Mesendoderm (in vitro differentiated cells): Measurements from ENCODE around the gene MEGF6.

Experiments used
- DNase-seq: peaks from one replicate; pipeline ENCODE4 v3.0.0; 2013
- H2AK5ac ChIP-seq: 2 replicates; pipeline ENCODE4 v1.6.1; 2013; ENCODE audit warnings: low read length, inconsistent platforms
- H2BK120ac ChIP-seq: 2 replicates; pipeline ENCODE4 v1.6.1; 2013; ENCODE audit warnings: low read depth, mild to moderate bottlenecking, low read length, moderate library complexity, mixed read lengths
- H2BK15ac ChIP-seq: replicated peaks from 2 replicates; pipeline ENCODE4 v1.6.1; 2013; ENCODE audit warnings: low read depth, mild to moderate bottlenecking, moderate library complexity
- H2BK5ac ChIP-seq: 2 replicates; pipeline ENCODE4 v1.6.1; 2013; ENCODE audit warnings: low read length, inconsistent platforms
- H3K18ac ChIP-seq: 2 replicates; pipeline ENCODE4 v1.6.1; 2013; ENCODE audit warnings: mild to moderate bottlenecking, low read length, mixed read lengths
- H3K23ac ChIP-seq: one replicate; pipeline ENCODE4 v1.6.1; 2013; ENCODE audit warnings: low read length
- H3K27ac ChIP-seq: 2 replicates; pipeline ENCODE4 v1.5.1; 2013; ENCODE audit warnings: low read depth, mild to moderate bottlenecking, inconsistent platforms, low read length, moderate library complexity
- H3K27me3 ChIP-seq: 2 replicates; pipeline ENCODE4 v1.6.1; 2013; ENCODE audit warnings: low read length, control low read depth, mild to moderate bottlenecking, inconsistent platforms; ENCODE audit not compliant: insufficient read depth, poor library complexity
- H3K36me3 ChIP-seq: 2 replicates; pipeline ENCODE4 v1.6.1; 2013; ENCODE audit warnings: low read length, inconsistent platforms; ENCODE audit not compliant: control insufficient read depth, insufficient read depth
- H3K4ac ChIP-seq: one replicate; pipeline ENCODE4 v1.6.1; 2013; ENCODE audit warnings: low read depth, mild to moderate bottlenecking, low read length, moderate library complexity
- H3K4me1 ChIP-seq: 2 replicates; pipeline ENCODE4 v1.6.1; 2013; ENCODE audit warnings: low read depth, low read length, inconsistent platforms; ENCODE audit not compliant: control insufficient read depth
- H3K4me2 ChIP-seq: 2 replicates; pipeline ENCODE4 v1.6.1; 2013; ENCODE audit warnings: low read length
- H3K4me3 ChIP-seq: 2 replicates; pipeline ENCODE4 v1.5.1; 2013; ENCODE audit warnings: mild to moderate bottlenecking, low read length
- H3K56ac ChIP-seq: one replicate; pipeline ENCODE4 v1.6.1; 2013; ENCODE audit warnings: low read length
- H3K79me1 ChIP-seq: 2 replicates; pipeline ENCODE4 v1.6.1; 2013; ENCODE audit warnings: low read length, inconsistent platforms
- H3K79me2 ChIP-seq: 2 replicates; pipeline ENCODE4 v1.6.1; 2013; ENCODE audit warnings: mild to moderate bottlenecking, low read length; ENCODE audit not compliant: control insufficient read depth, insufficient read depth
- H3K9ac ChIP-seq: 2 replicates; pipeline ENCODE4 v1.6.1; 2013; ENCODE audit warnings: low read length, inconsistent platforms
- H4K5ac ChIP-seq: one replicate; pipeline ENCODE4 v1.6.1; 2013; ENCODE audit warnings: low read length
- H4K8ac ChIP-seq: one replicate; pipeline ENCODE4 v1.6.1; 2013; ENCODE audit warnings: low read depth, mild to moderate bottlenecking, control low read depth, low read length, moderate library complexity
- WGBS: extraction: QIAGEN DNeasy Blood & Tissue Kit; methylation state at CpG from one replicate; pipeline ENCODE4 v1.1.7; 2013; ENCODE audit warnings: low lambda C conversion rate, missing lambda C conversion rate; ENCODE audit not compliant: insufficient coverage; ENCODE audit errors: extremely low coverage; 5-methylcytosine and 5-hydroxymethylcytosine counted together

The MEGF6 gene

GRCh38 chr1:3566951-3567804 lies 44.1 kb downstream of the MEGF6 start:
- Histone ChIP-seq H3K56ac (no peak overlapping the region), H4K8ac (no peak overlapping the region), H3K4me2 (no peak overlapping the region), H4K5ac (no peak overlapping the region), H3K27me3 (no peaks in the 10 kb centered on the region), H2BK15ac (no peak overlapping the region), H3K4ac (no peak overlapping the region), H2AK5ac (no peak overlapping the region), H3K23ac (no peak overlapping the region), H3K18ac (no peak overlapping the region), H3K79me1 (no peaks in the 10 kb centered on the region), H3K4me1 (no peaks in the 10 kb centered on the region), H2BK120ac (no peak overlapping the region), H3K36me3 (no peaks in the 10 kb centered on the region), H3K27ac (no peak overlapping the region), H3K79me2 (no peaks in the 10 kb centered on the region), H3K9ac (no peak overlapping the region), H2BK5ac (no peak overlapping the region), H3K4me3 (no peak overlapping the region)
- WGBS, result no CpG with 5 or more reads among the region's 32 CpGs
- DNase-seq, result no peak

- Histone ChIP-seq H3K4me1 (no peaks in the 10 kb centered on the region), H4K8ac (no peak overlapping the region), H2BK15ac (no peak overlapping the region), H2AK5ac (no peak overlapping the region), H3K23ac (no peak overlapping the region), H3K18ac (no peak overlapping the region), H2BK5ac (no peak overlapping the region), H3K4me3 (no peak overlapping the region), H3K79me2 (no peaks in the 10 kb centered on the region), H3K27ac (no peak overlapping the region), H3K27me3 (no peaks in the 10 kb centered on the region), H3K79me1 (no peaks in the 10 kb centered on the region), H3K56ac (no peak overlapping the region), H2BK120ac (no peak overlapping the region), H3K36me3 (no peaks in the 10 kb centered on the region), H3K4me2 (no peak overlapping the region), H4K5ac (no peak overlapping the region), H3K9ac (no peak overlapping the region), H3K4ac (no peak overlapping the region)
- no peak for DNase-seq
- no CpG with 5 or more reads among the region's 27 CpGs for WGBS
These were observed 45.1 kb downstream of the MEGF6 start for GRCh38 chr1:3566003-3566885.

GRCh38 chr1:3564921-3565831 lies 46.1 kb downstream of the MEGF6 start:
- no peak overlapping the region for H3K4me2 ChIP-seq
- H4K5ac ChIP-seq, result no peak overlapping the region
- H3K9ac ChIP-seq, result no peak overlapping the region
- H3K56ac ChIP-seq, result no peak overlapping the region
- H3K27ac ChIP-seq, result no peak overlapping the region
- no peaks in the 10 kb centered on the region for H3K79me2 ChIP-seq
- H3K4me3 ChIP-seq, result no peak overlapping the region
- no peak overlapping the region for H2BK120ac ChIP-seq
- no peak overlapping the region for H3K18ac ChIP-seq
- H3K4ac ChIP-seq, result no peak overlapping the region
- no peak overlapping the region for H2AK5ac ChIP-seq
- DNase-seq, result peak; percentile 40
- H3K27me3 ChIP-seq, result no peaks in the 10 kb centered on the region
- no peaks in the 10 kb centered on the region for H3K79me1 ChIP-seq
- H2BK15ac ChIP-seq, result no peak overlapping the region
- H2BK5ac ChIP-seq, result no peak overlapping the region
- WGBS, result no CpG with 5 or more reads among the region's 29 CpGs
- H3K23ac ChIP-seq, result no peak overlapping the region
- H4K8ac ChIP-seq, result no peak overlapping the region
- no peaks in the 10 kb centered on the region for H3K36me3 ChIP-seq
- no peaks in the 10 kb centered on the region for H3K4me1 ChIP-seq

GRCh38 chr1:3563610-3564009 lies 47.7 kb downstream of the MEGF6 start:
- H3K4me1 ChIP-seq, result no peaks in the 10 kb centered on the region
- H2BK5ac ChIP-seq, result no peak overlapping the region
- H3K79me1 ChIP-seq, result no peaks in the 10 kb centered on the region
- H4K8ac ChIP-seq, result no peak overlapping the region
- no peak overlapping the region for H3K4me2 ChIP-seq
- DNase-seq, result no peak
- H3K27me3 ChIP-seq, result no peaks in the 10 kb centered on the region
- no peaks in the 10 kb centered on the region for H3K36me3 ChIP-seq
- no peak overlapping the region for H3K9ac ChIP-seq
- H3K4ac ChIP-seq, result no peak overlapping the region
- H2BK15ac ChIP-seq, result no peak overlapping the region
- H2BK120ac ChIP-seq, result no peak overlapping the region
- H3K23ac ChIP-seq, result no peak overlapping the region
- H3K18ac ChIP-seq, result no peak overlapping the region
- H3K56ac ChIP-seq, result no peak overlapping the region
- WGBS, result no CpG with 5 or more reads among the region's 10 CpGs
- H3K79me2 ChIP-seq, result no peaks in the 10 kb centered on the region
- no peak overlapping the region for H3K4me3 ChIP-seq
- H4K5ac ChIP-seq, result no peak overlapping the region
- no peak overlapping the region for H2AK5ac ChIP-seq
- H3K27ac ChIP-seq, result no peak overlapping the region

GRCh38 chr1:3563125-3563524 lies 48.2 kb downstream of the MEGF6 start:
- no peak overlapping the region for H3K23ac ChIP-seq
- H3K4me3 ChIP-seq, result no peak overlapping the region
- H2BK15ac ChIP-seq, result no peak overlapping the region
- no peak overlapping the region for H3K4me2 ChIP-seq
- WGBS, result no CpG with 5 or more reads among the region's 12 CpGs
- no peak overlapping the region for H3K4ac ChIP-seq
- no peaks in the 10 kb centered on the region for H3K79me1 ChIP-seq
- H3K18ac ChIP-seq, result no peak overlapping the region
- no peak overlapping the region for H2BK120ac ChIP-seq
- no peak overlapping the region for H3K27ac ChIP-seq
- no peak for DNase-seq
- H2AK5ac ChIP-seq, result no peak overlapping the region
- no peaks in the 10 kb centered on the region for H3K4me1 ChIP-seq
- no peak overlapping the region for H3K56ac ChIP-seq
- H3K36me3 ChIP-seq, result no peaks in the 10 kb centered on the region
- H2BK5ac ChIP-seq, result no peak overlapping the region
- H3K27me3 ChIP-seq, result no peaks in the 10 kb centered on the region
- H3K79me2 ChIP-seq, result no peaks in the 10 kb centered on the region
- H4K8ac ChIP-seq, result no peak overlapping the region
- H4K5ac ChIP-seq, result no peak overlapping the region
- H3K9ac ChIP-seq, result no peak overlapping the region
